HG03432 (cell line): Measurements from ENCODE around the gene CBLN3.
A peak's percentile ranks its signal among the peaks of the same experiment; 100 is the strongest.
"Not testable (repeated sequence)": the region's sequence is repeated elsewhere in the genome, so short reads cannot be mapped to it uniquely, and the experiment has no call there.

ENCODE experiments used
- ATAC-seq: cut with Tn5 transposase; IDR thresholded peaks from one replicate; pipeline ENCODE4 v1.9.1; 2021; ENCODE audit warnings: mild to moderate bottlenecking, moderate library complexity; ENCODE audit not compliant: unreplicated experiment

CBLN3 gene

GRCh38 chr14:24429395-24430142 is at the start of gene CBLN3, which contains the start of gene KHNYN:
Gene CBLN3, minus strand, starts transcription at chr14:24429668. Its CDS starts 614 bp downstream, at chr14:24429054.
Gene KHNYN, plus strand, starts transcription at chr14:24429954. Its CDS starts 777 bp downstream, at chr14:24430731.
- ATAC-seq, result peak; percentile 86

- ATAC-seq, result no peak
Observed at GRCh38 chr14:24475261-24475660, 45.8 kb upstream of the CBLN3 start.

- no peak for ATAC-seq
Observed at GRCh38 chr14:24473211-24473610, 43.7 kb upstream of the CBLN3 start.

GRCh38 chr14:24470450-24470849 is 41.0 kb upstream of the CBLN3 start:
- not testable (repeated sequence) for ATAC-seq

GRCh38 chr14:24465805-24466204 is 36.3 kb upstream of the CBLN3 start:
- ATAC-seq, result no peak

GRCh38 chr14:24465368-24465767 is 35.9 kb upstream of the CBLN3 start:
- no peak for ATAC-seq

GRCh38 chr14:24463884-24464785 is 34.7 kb upstream of the CBLN3 start:
- ATAC-seq, result no peak

GRCh38 chr14:24463017-24463883 is 33.8 kb upstream of the CBLN3 start:
- no peak for ATAC-seq

GRCh38 chr14:24461336-24461735 is 31.9 kb upstream of the CBLN3 start:
- ATAC-seq, result no peak

- no peak for ATAC-seq
Observed at GRCh38 chr14:24459331-24459730, 29.9 kb upstream of the CBLN3 start.

GRCh38 chr14:24458736-24459135 is 29.3 kb upstream of the CBLN3 start:
- ATAC-seq, result no peak

GRCh38 chr14:24456980-24457379 is 27.5 kb upstream of the CBLN3 start:
- no peak for ATAC-seq

GRCh38 chr14:24450828-24451227 is 21.4 kb upstream of the CBLN3 start:
- ATAC-seq, result not testable (repeated sequence)

- ATAC-seq, result no peak
Observed at GRCh38 chr14:24443053-24443665, 13.7 kb upstream of the CBLN3 start.

- peak; percentile 91 for ATAC-seq
Observed at GRCh38 chr14:24442240-24443052, 13.0 kb upstream of the CBLN3 start, which contains the start of gene SDR39U1. Gene SDR39U1, minus strand, starts transcription at chr14:24442776. Its CDS starts 7 bp downstream, at chr14:24442769.

- ATAC-seq, result no peak
Observed at GRCh38 chr14:24441904-24442239, 12.4 kb upstream of the CBLN3 start.

GRCh38 chr14:24441485-24441884 is 12.0 kb upstream of the CBLN3 start:
- ATAC-seq, result no peak

- ATAC-seq, result no peak
Observed at GRCh38 chr14:24440606-24441399, 11.3 kb upstream of the CBLN3 start.
